GM12878 (cell line): ENCODE measurements around the gene CD38. TPM values are rescaled to one million over a fixed set of nuclear protein-coding genes. Genes with fewer than 3 reads are reported as not detected.

Experiments used
- ATAC-seq: fragments of 200-7000 bp; cut with Tn5 transposase; 3 replicates; pipeline ENCODE4 v1.9.1; 2020; ENCODE audit warnings: mild to moderate bottlenecking, moderate library complexity
- BruUV-seq: library from RNA; stranded (reverse); fragments of 400-500 nt; replicated peaks from 2 replicates; lab custom pipeline; 2021; lab: Mats Ljungman, UMichigan
- CTCF ChIA-PET: fragments of 300-600 bp; sonication (Branson Sonifier 250); formaldehyde crosslinking; extraction: SDS; loops from one replicate; lab custom pipeline; 2021; ENCODE audit warnings: inconsistent platforms; lab: Yijun Ruan, JAX
- POLR2A ChIA-PET: fragments of 350-600 bp; formaldehyde crosslinking; extraction: SDS; loops from one replicate; lab custom pipeline; 2021; ENCODE audit warnings: inconsistent platforms; lab: Charles Lee
- RAD21 ChIA-PET: fragments of 300-600 bp; sonication (Branson Sonifier 250); formaldehyde crosslinking; loops from one replicate; lab custom pipeline; 2023; ENCODE audit warnings: antibody characterized with exemption; ENCODE audit not compliant: unreplicated experiment; lab: Charles Lee
- SMC1A ChIA-PET: fragments of 300-600 bp; sonication (Branson Sonifier 250); formaldehyde crosslinking; loops from one replicate; lab custom pipeline; 2023; ENCODE audit not compliant: unreplicated experiment, uncharacterized antibody; lab: Charles Lee
- DNase-seq: peaks from one replicate; pipeline ENCODE4 v3.0.0-alpha.2; 2011; ENCODE audit warnings: low read depth, low spot score
- FAIRE-seq: peaks from 3 replicates; lab custom pipeline; 2011; peaks lifted over from hg19 to GRCh38; lab: Jason Lieb, UNC
- H2AFZ ChIP-seq: 2 replicates; pipeline ENCODE4 v1.6.0; 2011; ENCODE audit warnings: low read depth, low read length, control low read depth; ENCODE audit not compliant: control insufficient read depth
- H3K27ac ChIP-seq: 2 replicates; pipeline ENCODE4 v1.5.1; 2011; ENCODE audit warnings: control low read depth; ENCODE audit not compliant: control insufficient read depth, insufficient read depth
- H3K27me3 ChIP-seq, 2 experiments: replicated peaks in 1 of 2; 2 replicates each; pipeline versions ENCODE4 v1.6.0 to v1.6.1; 2011; ENCODE audit warnings: low read length in 1 of 2; ENCODE audit not compliant: control insufficient read depth in 2 of 2, insufficient read depth in 2 of 2
- H3K36me3 ChIP-seq, 2 experiments: 2 replicates each; pipeline ENCODE4 v1.5.1; 2011; ENCODE audit warnings: low read length in 1 of 2; ENCODE audit not compliant: control insufficient read depth in 2 of 2, insufficient read depth in 2 of 2
- H3K4me1 ChIP-seq: 2 replicates; pipeline ENCODE4 v1.6.1; 2011; ENCODE audit warnings: mild to moderate bottlenecking, low read length, moderate library complexity, mixed read lengths; ENCODE audit not compliant: control insufficient read depth, insufficient read depth
- H3K4me2 ChIP-seq: 2 replicates; pipeline ENCODE4 v1.6.0; 2011; ENCODE audit warnings: control low read depth; ENCODE audit not compliant: control insufficient read depth, insufficient read depth
- H3K4me3 ChIP-seq: fragments of 200-600 bp; sonication (generic); 2 replicates; pipeline ENCODE4 v1.5.1; 2016
- H3K79me2 ChIP-seq: 2 replicates; pipeline ENCODE4 v1.6.0; 2011; ENCODE audit warnings: low read length; ENCODE audit not compliant: control insufficient read depth, insufficient read depth
- H3K9ac ChIP-seq: 2 replicates; pipeline ENCODE4 v1.8.0; 2011; ENCODE audit warnings: low read length, control low read depth, mixed read lengths; ENCODE audit not compliant: control insufficient read depth, insufficient read depth
- H3K9me3 ChIP-seq: replicated peaks from 3 replicates; pipeline ENCODE4 v1.5.1; 2011; ENCODE audit warnings: mild to moderate bottlenecking, low read length; ENCODE audit not compliant: control insufficient read depth, insufficient read depth
- H4K20me1 ChIP-seq: 2 replicates; pipeline ENCODE4 v1.6.0; 2011; ENCODE audit not compliant: control insufficient read depth, insufficient read depth
- FOXK2 ChIP-seq: fragments of 450-650 bp; IDR thresholded peaks from 2 replicates; pipeline ENCODE4 v1.6.1; 2017; ENCODE audit warnings: mild to moderate bottlenecking, moderate library complexity
- IKZF1 ChIP-seq: fragments of 450-650 bp; conservative IDR thresholded peaks from 2 replicates; pipeline ENCODE4 v1.6.1; 2017; ENCODE audit warnings: antibody characterized with exemption, mild to moderate bottlenecking
- IKZF2 ChIP-seq, 2 experiments: fragments of 450-650 bp; IDR thresholded peaks; 2 replicates each; pipeline ENCODE4 v1.6.1; 2017; ENCODE audit warnings: mild to moderate bottlenecking in 2 of 2, moderate library complexity in 2 of 2
- MEF2B ChIP-seq: fragments of 450-650 bp; IDR thresholded peaks from 2 replicates; pipeline ENCODE4 v1.6.1; 2018; ENCODE audit warnings: mild to moderate bottlenecking, moderate library complexity; ENCODE audit not compliant: partially characterized antibody, poor library complexity, severe bottlenecking
- NFYB ChIP-seq: IDR thresholded peaks from 2 replicates; pipeline ENCODE4 v1.6.1; 2011; ENCODE audit warnings: low read depth, mild to moderate bottlenecking, low read length, improper control_type of control experiment, moderate library complexity; ENCODE audit not compliant: insufficient read depth
- NR2C1 ChIP-seq: fragments of 450-650 bp; IDR thresholded peaks from 2 replicates; pipeline ENCODE4 v1.6.1; 2017; ENCODE audit warnings: antibody characterized with exemption, mild to moderate bottlenecking, moderate library complexity
- PRDM15 ChIP-seq: fragments of 450-650 bp; formaldehyde crosslinking; IDR thresholded peaks from 2 replicates; pipeline ENCODE4 v1.4.0; 2020; ENCODE audit warnings: mild to moderate bottlenecking, moderate library complexity
- SUPT20H ChIP-seq: IDR thresholded peaks from 2 replicates; pipeline ENCODE4 v1.6.1; 2011; ENCODE audit warnings: low read depth, mild to moderate bottlenecking, low read length, moderate library complexity, borderline replicate concordance; ENCODE audit not compliant: control insufficient read depth
- ZBTB33 ChIP-seq: fragments of 450-650 bp; IDR thresholded peaks from 2 replicates; pipeline ENCODE4 v1.6.1; 2017; ENCODE audit warnings: mild to moderate bottlenecking
- ZNF384 ChIP-seq: IDR thresholded peaks from 2 replicates; pipeline ENCODE4 v1.6.1; 2012; ENCODE audit warnings: low read depth, mild to moderate bottlenecking, low read length, improper control_type of control experiment, borderline replicate concordance
- ZNF622 ChIP-seq: fragments of 450-650 bp; IDR thresholded peaks from 2 replicates; pipeline ENCODE4 v1.6.1; 2017; ENCODE audit warnings: mild to moderate bottlenecking, inconsistent platforms
- ZSCAN29 ChIP-seq: fragments of 450-650 bp; IDR thresholded peaks from 2 replicates; pipeline ENCODE4 v1.6.1; 2017; ENCODE audit warnings: mild to moderate bottlenecking, moderate library complexity
- WGBS: methylation state at CpG from one replicate; pipeline ENCODE4 v1.1.6; 2016; ENCODE audit warnings: low lambda C conversion rate; ENCODE audit not compliant: insufficient replicate concordance, insufficient coverage; ENCODE audit errors: missing lambda C conversion rate; 5-methylcytosine and 5-hydroxymethylcytosine counted together
- in situ Hi-C: fragments of 300-500 bp; cut with MboI; formaldehyde crosslinking; loops from 9 replicates; pipeline ENCODE4 v1.14.3; 2018; ENCODE audit warnings: mixed read lengths
- intact Hi-C: fragments of 100-400 bp; cut with micrococcal nuclease; formaldehyde crosslinking; loops from one replicate; pipeline ENCODE4 v1.14.2; 2022; ENCODE audit not compliant: unreplicated experiment
- polyA plus RNA-seq, 11 experiments: library from polyadenylated mRNA; depleted of rRNA in 4 of 11; unstranded in 6 of 11; stranded (reverse) in 5 of 11; fragments of >200 nt; fragmentation: Nextera tagmentation in 4 of 11; fragmentation: Illumina TruSeq in 1 of 11; extraction: Ambion mirVana in 4 of 11; extraction: Trizol in 1 of 11; gene quantifications; 1 replicate in 1 of 11; 2 replicates in 10 of 11; pipeline versions ENCODE4 v1.2.1 to v1.2.3, GENCODE V29; 2011 to 2016; ENCODE audit warnings: inconsistent platforms in 2 of 11, missing spikeins in 2 of 11, low read depth in 1 of 11
- total RNA-seq, 4 experiments: library from RNA; depleted of rRNA in 3 of 4; stranded (reverse); fragments of >200 nt in 3 of 4; fragmentation: Illumina TruSeq in 1 of 4; extraction: Trizol in 1 of 4; gene quantifications; 2 replicates each; pipeline versions ENCODE4 v1.2.1 to v1.2.3, GENCODE V29; 2013 to 2021

CD38 gene
- total and polyA plus RNA-seq, 10 of the 15 experiments (the other 5 are each of a cell fraction or from before 2014, with no cell fraction given) = 3.5 to 39.8 (median 12.7) TPM

- Histone ChIP-seq H3K4me2 (no peak overlapping the region), H3K9me3 (no peaks in the 10 kb centered on the region), H3K4me3 (no peak overlapping the region), H4K20me1 (no peaks in the 10 kb centered on the region)
- FAIRE-seq = no peak
- peak; percentile 58 for TF ChIP-seq NFYB
- TF ChIP-seq FOXK2 = no peak
- TF ChIP-seq, all 136 proteins: peak for 1
- DNase-seq = no peak
- no peak for ATAC-seq
- ChIA-PET SMC1A (interaction anchor here (0.8 to 1.7 kb wide), 4 partner anchors 11 to 54 kb away, joined by 4 to 5 read pairs (median 4); no protein-coding TSS in a partner anchor), POLR2A (no interaction called here), CTCF (interaction anchor here (0.7 to 1.2 kb wide), 2 partner anchors 9 to 13 kb away, joined by 3 to 4 read pairs; no protein-coding TSS in a partner anchor), RAD21 (no interaction called here)
- Histone ChIP-seq H3K36me3 (no peaks in the 10 kb centered on the region), H3K4me1 (peaks cover 6% of the 10 kb centered on the region), H3K27me3 (no peaks in the 10 kb centered on the region), H2AFZ (no peak overlapping the region), H3K27ac (no peak overlapping the region), H3K79me2 (no peaks in the 10 kb centered on the region), H3K9ac (no peak overlapping the region)
- in situ Hi-C loops = no loop called here
- no TSS peak for BruUV-seq
- WGBS = 44% methylated on average over 2 of the region's 2 CpGs
- intact Hi-C loops = no loop called here
Measured at GRCh38 chr4:15751153-15751552, 27.0 kb upstream of the CD38 start.

GRCh38 chr4:15753081-15753480 lies 25.0 kb upstream of the CD38 start:
- Histone ChIP-seq H3K4me2 (no peak overlapping the region), H3K27me3 (no peaks in the 10 kb centered on the region), H2AFZ (no peak overlapping the region), H3K27ac (no peak overlapping the region), H3K9me3 (no peaks in the 10 kb centered on the region), H3K4me3 (no peak overlapping the region), H4K20me1 (no peaks in the 10 kb centered on the region), H3K9ac (no peak overlapping the region), H3K4me1 (peaks cover 18% of the 10 kb centered on the region), H3K36me3 (no peaks in the 10 kb centered on the region), H3K79me2 (no peaks in the 10 kb centered on the region)
- DNase-seq (no peak), ATAC-seq (no peak), FAIRE-seq (no peak)
- POLR2A ChIA-PET = no interaction called here
- SMC1A ChIA-PET = interaction anchor here (0.8 to 5.5 kb wide), 4 partner anchors 15 to 510 kb away, joined by 3 to 83 read pairs (median 4); no protein-coding TSS in a partner anchor
- 77% methylated on average over 6 of the region's 6 CpGs for WGBS
- CTCF ChIA-PET = interaction anchor here (1.1 to 1.3 kb wide), 3 partner anchors 20 to 53 kb away, joined by 3 read pairs; no protein-coding TSS in a partner anchor
- RAD21 ChIA-PET = interaction anchor here (1.4 to 1.6 kb wide), 2 partner anchors 203 to 512 kb away, joined by 3 read pairs; no protein-coding TSS in a partner anchor
- BruUV-seq = no TSS peak
- intact Hi-C loops = no loop called here
- in situ Hi-C loops = no loop called here
- no peak for TF ChIP-seq MEF2B
- no peak for TF ChIP-seq ZNF384
- TF ChIP-seq IKZF2 (IDR thresholded peaks at IDR 0.05) = no peak
- no peak for TF ChIP-seq IKZF1
- TF ChIP-seq ZSCAN29 = no peak
- TF ChIP-seq SUPT20H = no peak
- TF ChIP-seq ZBTB33 = no peak
- TF ChIP-seq ZNF622 = no peak
- TF ChIP-seq NR2C1 = no peak
- no peak for TF ChIP-seq PRDM15 (CRISPR knock-in tag)
